Nephron progenitor cell (in vitro differentiated cells): ENCODE measurements around the gene OR1I1.

Experiments used
- DNase-seq: peaks from one replicate; pipeline ENCODE4 v3.0.0; 2021
- H3K27ac Mint-ChIP-seq: 2 replicates; pipeline ENCODE4 v1.8.0; 2021; ENCODE audit warnings: mild to moderate bottlenecking, moderate library complexity, mixed read lengths
- H3K27me3 Mint-ChIP-seq: 2 replicates; pipeline ENCODE4 v1.8.0; 2021; ENCODE audit warnings: mild to moderate bottlenecking, low read depth, mixed read lengths; ENCODE audit not compliant: poor library complexity
- H3K36me3 Mint-ChIP-seq: 2 replicates; pipeline ENCODE4 v1.8.0; 2021; ENCODE audit warnings: low read depth, mixed read lengths
- H3K4me1 Mint-ChIP-seq: 2 replicates; pipeline ENCODE4 v1.8.0; 2021; ENCODE audit warnings: mixed read lengths
- H3K4me3 Mint-ChIP-seq: 2 replicates; pipeline ENCODE4 v1.8.0; 2021; ENCODE audit warnings: mild to moderate bottlenecking, moderate library complexity, mixed read lengths
- H3K9me3 Mint-ChIP-seq: 2 replicates; pipeline ENCODE4 v1.8.0; 2021; ENCODE audit warnings: mild to moderate bottlenecking, moderate library complexity, mixed read lengths
- TF ChIP-seq, protein P1 (sequence below): fragments of 200-600 bp; sonication (generic); IDR thresholded peaks from 2 replicates; pipeline ENCODE4 v1.5.0; 2021; ENCODE audit warnings: antibody characterized with exemption

OR1I1 gene

DNA sequence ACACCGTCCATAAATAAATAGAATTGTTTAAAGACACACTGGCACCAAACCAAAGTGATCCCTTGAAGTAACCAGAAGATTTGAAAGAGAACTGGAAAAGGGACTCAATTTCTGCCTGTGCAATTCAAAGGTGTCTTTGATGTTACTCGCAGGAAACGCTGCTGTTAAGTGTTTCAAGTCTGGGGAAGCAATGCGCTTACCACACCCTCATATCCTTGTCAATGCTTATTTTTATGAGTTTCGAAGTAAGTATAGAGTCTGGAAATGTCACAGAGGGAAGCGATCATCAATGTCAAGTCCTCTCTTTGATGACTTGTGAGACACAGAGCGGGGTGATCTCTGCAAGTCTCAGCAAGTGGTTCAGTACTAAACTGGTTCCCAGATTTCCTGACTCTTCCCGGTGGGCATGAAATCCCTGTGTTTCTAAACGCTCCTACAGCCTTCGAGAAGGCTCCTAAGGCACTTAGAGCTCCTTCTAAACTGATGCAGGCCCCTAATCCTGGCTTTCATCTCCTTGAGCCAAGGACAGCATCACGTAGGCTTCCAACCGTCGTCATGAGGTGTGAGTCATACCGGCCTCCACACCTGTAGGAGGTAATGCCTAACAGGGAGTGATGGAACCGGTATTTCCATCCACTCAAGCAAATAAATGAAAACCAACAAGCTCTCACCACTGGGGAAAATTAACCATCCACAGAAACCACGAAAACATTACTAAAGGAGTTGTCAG lies 48.0 kb downstream of the OR1I1 start:
- Mint-ChIP-seq H3K4me3 (no peak overlapping the region), H3K9me3 (no peaks in the 10 kb centered on the region), H3K36me3 (no peaks in the 10 kb centered on the region), H3K4me1 (peaks cover 9% of the 10 kb centered on the region), H3K27ac (no peak overlapping the region), H3K27me3 (peaks cover 4% of the 10 kb centered on the region)
- TF ChIP-seq, protein P1, sequence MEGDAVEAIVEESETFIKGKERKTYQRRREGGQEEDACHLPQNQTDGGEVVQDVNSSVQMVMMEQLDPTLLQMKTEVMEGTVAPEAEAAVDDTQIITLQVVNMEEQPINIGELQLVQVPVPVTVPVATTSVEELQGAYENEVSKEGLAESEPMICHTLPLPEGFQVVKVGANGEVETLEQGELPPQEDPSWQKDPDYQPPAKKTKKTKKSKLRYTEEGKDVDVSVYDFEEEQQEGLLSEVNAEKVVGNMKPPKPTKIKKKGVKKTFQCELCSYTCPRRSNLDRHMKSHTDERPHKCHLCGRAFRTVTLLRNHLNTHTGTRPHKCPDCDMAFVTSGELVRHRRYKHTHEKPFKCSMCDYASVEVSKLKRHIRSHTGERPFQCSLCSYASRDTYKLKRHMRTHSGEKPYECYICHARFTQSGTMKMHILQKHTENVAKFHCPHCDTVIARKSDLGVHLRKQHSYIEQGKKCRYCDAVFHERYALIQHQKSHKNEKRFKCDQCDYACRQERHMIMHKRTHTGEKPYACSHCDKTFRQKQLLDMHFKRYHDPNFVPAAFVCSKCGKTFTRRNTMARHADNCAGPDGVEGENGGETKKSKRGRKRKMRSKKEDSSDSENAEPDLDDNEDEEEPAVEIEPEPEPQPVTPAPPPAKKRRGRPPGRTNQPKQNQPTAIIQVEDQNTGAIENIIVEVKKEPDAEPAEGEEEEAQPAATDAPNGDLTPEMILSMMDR: no peak
- no peak for DNase-seq

DNA sequence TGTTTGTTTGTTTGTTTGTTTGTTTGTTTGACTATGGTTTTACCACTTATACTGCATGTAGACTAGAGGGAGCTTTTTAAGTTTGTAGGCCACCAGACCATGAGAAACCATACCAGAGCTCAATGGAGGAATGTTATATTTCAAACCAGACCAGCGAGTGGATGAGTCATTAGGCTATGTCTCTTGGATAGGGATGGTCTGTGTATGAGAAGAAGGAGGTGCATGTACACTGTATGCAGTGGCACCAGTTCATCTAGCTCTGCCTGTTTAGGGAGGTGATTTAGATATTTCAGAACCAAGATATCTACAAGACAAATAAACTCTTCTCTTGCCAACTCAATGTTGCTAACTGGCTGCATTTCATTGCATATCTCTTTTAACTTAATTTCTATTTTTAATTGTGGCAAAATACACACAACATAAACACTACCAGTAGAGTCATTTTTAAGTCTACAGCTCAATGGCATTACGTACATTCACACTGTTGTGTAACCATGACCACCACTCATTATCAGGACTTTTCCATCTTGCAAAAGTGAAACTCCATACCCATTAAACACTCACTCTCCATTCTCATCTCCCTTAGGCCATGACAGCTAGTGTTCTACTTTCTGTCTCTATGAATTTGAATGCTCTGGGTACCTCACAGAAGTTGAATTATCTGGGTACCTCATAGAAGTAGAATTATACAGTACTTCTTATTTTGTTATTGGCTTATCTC lies 54.4 kb downstream of the OR1I1 start:
- H3K36me3 Mint-ChIP-seq: no peaks in the 10 kb centered on the region
- no peak for DNase-seq
- H3K4me1 Mint-ChIP-seq: no peaks in the 10 kb centered on the region
- peaks cover 36% of the 10 kb centered on the region for H3K9me3 Mint-ChIP-seq
- no peak overlapping the region for H3K4me3 Mint-ChIP-seq
- H3K27ac Mint-ChIP-seq: no peak overlapping the region
- TF ChIP-seq, protein P1: no peak
- peaks cover 19% of the 10 kb centered on the region for H3K27me3 Mint-ChIP-seq

DNA sequence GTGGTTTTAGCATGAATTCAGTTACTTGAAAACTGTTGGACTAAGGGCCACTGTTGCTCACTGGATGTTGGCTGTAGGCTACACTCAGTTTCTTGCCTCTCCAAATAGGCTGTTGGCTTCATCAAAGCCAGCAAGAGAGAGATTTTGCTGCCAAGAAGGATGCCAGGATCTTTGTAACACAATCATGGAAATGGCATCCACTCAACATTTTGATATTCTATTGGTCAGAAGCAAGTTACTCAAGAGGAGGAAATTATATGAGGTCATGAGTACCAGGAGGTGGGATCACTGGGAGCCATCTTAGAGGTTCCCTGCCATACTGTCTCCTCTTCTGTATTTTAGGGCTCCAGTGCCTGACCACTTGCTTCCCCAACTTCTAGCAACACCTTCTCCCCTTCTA lies 55.8 kb downstream of the OR1I1 start:
- Mint-ChIP-seq H3K27me3 (peaks cover 19% of the 10 kb centered on the region), H3K4me1 (no peaks in the 10 kb centered on the region), H3K9me3 (peaks cover 37% of the 10 kb centered on the region), H3K27ac (no peak overlapping the region), H3K36me3 (no peaks in the 10 kb centered on the region), H3K4me3 (no peak overlapping the region)
- DNase-seq: no peak
- TF ChIP-seq, protein P1: no peak

DNA sequence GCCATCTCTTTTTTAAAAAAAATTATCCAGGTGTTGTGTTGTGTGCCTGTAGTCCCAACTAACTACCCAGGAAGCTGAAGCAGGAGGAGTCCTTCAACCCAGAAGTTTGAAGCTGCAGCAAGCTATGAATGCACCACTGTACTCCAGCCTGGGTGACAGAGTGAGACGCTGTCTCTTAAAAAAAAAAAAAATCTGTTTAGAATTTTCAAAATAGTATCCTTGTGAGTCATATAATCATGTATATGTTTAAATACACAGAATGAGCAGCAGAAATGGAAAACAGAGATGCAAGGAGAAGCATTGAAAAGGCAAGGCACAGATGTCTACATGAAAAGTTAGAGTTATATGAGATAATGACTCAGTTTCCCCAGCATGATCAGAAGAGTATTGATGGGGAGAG lies 56.4 kb downstream of the OR1I1 start:
- TF ChIP-seq, protein P1: no peak
- Mint-ChIP-seq H3K9me3 (peaks cover 37% of the 10 kb centered on the region), H3K27me3 (peaks cover 23% of the 10 kb centered on the region)

DNA sequence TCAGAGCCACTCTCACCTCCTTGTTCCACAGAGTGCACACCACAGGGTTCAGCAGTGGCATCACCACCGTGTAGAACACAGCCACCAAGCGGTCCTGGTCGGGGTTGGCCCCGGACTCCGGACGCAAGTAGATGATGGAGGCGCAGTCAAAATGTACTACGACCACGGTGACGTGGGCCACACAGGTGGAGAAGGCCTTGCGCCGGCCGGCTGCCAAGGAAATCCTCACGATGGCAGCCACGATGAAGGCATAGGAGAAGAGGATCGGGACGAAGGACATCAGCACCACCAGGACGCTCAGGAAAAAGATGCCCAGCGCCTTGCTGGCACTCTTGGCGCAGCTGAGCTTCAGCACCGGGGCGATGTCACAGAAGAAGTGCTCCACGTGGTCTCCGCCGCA lies 59.1 kb downstream of the OR1I1 start:
- H3K36me3 Mint-ChIP-seq: no peaks in the 10 kb centered on the region
- H3K27ac Mint-ChIP-seq: no peak overlapping the region
- H3K9me3 Mint-ChIP-seq: peaks cover 37% of the 10 kb centered on the region
- no peak overlapping the region for H3K4me3 Mint-ChIP-seq
- no peak for DNase-seq
- H3K27me3 Mint-ChIP-seq: peaks cover 37% of the 10 kb centered on the region
- TF ChIP-seq, protein P1: no peak
- H3K4me1 Mint-ChIP-seq: no peaks in the 10 kb centered on the region

More for the DNA sequence above, 56.4 kb downstream of the OR1I1 start:
- no peak for DNase-seq
- Mint-ChIP-seq H3K36me3 (no peaks in the 10 kb centered on the region), H3K4me3 (no peak overlapping the region), H3K27ac (no peak overlapping the region), H3K4me1 (no peaks in the 10 kb centered on the region)
